Measurements from ENCODE around the gene PPFIA4.

PPFIA4 gene

DNA sequence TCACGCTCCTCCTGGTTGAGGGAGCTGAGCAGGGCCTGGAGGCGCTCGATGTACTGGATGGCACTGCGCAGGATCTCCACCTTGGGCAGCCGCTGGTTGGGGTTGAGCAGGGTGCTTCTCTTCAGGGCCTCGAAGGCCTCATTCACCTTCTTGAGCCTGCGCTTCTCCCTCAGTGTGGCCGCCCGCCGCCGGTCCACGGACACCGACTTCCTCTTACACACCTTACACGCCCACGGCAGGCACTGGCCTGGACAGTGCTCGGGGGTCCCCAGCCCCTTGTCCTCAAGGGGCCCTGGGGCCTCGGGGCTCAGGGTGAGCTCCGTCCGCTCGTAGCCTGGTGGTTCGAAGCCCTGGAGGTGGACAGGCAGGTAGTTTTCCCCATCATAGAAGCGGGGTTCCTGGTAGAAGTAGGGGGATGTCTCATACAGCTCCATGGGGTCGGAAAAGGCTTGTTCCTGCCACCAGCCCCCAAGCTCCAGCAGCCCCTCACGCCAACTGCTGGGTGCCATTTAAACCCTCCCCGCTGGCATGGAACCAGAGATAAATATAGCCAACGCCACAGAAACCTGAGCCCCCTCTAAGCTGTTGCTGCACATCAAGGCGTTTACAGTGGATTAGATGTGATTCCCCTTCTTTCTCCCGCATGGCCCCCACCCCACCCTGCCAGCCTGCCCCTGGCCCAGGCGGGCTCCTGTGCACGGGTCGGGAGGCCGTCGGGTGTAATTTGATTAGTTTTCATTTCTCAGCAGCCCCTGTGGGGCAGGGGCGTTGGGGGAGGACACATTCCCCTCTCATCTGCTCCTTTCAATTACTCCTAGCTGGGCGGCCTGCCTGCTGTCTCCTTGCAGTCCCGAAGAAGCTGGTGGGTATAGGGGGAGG, 59.5 kb downstream of the PPFIA4 start, which contains the start of gene MYOG:
Gene MYOG (minus strand): TSS at position 485 of the 879 bp plus-strand sequence. CDS start 51 bp downstream, at position 434.
- no peak for DNase-seq

DNA sequence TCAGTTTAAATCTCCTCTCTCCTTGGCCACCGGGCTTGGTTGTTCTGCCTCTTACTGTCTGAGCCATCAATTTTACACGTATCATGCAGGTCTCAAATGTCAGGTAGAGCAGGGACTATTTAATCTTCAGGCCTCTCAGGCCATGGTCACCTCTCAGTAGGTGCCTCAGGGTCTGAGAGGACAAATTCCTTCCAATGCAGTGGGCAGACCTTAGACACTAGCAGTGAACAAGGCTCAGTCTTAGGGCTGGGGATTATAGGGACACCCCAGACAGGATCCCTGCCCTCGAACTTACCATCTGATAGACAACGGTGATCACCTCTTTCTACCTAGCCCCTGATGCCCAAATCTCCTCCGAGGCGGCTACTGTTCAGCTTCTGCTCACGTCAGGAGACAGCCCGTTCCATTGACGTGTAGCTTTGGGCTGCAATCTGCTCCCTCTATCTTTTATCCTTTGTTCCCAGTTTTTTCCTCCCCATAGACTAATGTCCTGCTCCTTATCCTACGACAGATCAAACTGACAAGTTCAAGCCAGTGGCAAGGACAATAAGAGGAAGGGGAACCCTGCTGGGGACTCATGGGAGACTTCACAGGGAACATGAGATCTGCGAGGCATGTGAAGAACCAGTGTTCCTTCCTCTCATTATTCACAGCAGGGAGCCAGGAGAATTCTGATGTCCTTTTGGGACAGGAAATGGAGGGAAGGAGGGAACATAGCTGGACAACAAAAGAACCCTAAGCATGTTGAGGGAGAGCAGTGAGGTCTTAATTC, 60.9 kb downstream of the PPFIA4 start:
- no peak for DNase-seq

DNA sequence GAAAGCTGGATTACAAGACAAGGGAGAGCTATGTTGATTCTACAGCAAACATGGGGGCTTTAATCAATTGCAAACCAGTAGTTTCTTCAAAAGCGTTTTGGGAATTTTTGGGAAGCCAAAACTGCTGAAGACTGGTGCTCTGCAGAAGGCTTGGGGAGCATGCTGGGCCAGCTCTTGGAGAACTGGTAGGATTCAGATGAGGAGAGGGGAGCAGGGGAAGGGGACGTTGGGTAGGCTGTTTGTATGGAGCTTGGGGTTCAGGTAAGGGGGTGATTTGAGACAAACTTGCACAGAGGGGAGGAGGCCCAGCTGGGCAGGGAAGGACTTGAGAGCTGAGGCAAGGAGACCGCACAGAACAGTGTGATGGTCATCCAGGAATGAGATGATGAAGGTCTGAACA, 62.1 kb downstream of the PPFIA4 start:
- no peak for DNase-seq

DNA sequence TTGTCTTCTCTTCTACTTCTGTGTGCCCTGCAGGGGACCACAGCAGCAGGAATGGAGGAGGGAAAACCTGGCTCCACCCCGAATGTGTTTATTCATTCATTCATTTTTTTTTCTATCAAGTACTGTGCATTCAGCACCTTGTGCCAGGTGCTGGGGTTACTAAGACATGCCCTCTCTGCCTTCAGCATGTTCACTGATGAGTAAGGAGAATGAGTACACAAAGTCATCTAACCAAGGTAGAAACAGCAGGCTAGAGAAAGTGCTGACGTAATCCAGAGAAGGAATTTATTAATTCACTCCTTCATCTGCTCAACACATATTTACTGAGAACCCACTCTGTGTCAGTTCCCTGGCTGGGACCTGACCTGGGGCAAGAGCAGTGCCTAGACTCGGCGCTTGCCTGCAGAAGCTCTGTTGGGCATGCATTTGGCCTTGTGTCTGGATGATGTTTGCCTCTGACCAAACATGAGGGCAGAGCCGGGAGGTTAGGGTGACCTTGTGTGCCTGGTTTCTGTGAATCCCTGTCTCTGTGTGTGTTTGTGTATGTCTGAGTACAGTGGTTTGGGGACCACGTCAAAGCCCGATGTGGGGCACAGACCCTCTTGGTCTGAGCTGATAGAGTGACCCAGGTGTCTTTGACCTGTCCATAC, 62.8 kb downstream of the PPFIA4 start:
- DNase-seq: no peak

DNA sequence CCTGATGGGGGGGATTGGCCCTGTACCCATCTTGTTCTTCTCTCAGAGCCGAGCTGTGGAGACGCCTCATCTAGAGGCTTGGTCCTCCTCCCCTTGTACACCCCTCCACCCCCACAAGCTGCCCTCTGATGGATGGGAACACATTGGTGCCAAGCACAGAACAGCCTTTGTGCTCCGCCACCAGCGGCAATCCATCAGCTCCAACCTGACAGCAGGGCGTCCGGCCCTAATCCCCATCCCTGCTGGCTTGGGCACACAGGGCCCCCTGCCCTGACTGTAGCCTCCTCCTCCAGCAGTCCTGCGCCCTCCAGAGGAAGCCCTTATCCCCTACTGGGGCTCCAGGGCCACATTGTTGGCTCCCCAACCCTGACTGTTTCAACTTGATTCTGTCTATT, 63.4 kb downstream of the PPFIA4 start:
- no peak for DNase-seq

DNA sequence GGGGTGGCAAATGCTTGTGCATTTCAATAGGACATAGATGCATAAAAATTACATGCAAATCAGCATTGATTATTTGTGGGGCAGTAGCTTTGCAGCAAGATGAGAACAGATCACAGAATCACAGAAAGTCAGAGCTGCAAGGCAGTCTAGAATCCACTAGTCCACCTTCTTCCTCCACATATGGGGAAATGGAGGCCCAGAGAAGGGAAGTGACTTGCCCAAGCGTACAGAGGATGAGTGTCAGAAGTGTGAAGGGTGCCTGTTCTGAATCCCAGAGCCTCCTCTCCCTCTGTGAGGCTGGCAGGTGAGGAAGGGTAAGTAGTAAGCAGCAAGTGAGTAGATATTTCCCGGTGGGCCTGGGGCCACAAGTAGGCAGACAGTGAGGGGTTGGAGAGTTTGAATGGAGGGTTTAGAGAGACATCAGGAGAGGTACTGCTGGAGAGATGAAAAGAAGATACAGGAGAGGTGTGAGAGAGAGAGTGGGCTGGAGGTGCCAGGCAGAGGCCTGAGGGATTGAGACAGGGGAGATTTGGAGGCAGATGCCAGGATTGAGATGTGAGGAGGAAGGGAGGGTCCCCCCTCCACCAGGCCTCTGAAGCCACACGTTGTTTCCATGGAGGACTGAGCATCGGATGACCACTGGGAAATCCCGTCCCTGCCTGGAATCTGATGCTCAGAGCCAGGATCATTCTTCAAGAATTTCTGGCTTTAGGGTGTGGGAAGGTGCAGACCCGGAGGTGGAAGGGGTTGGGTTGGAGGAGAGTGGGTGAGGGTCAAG, 64.3 kb downstream of the PPFIA4 start:
- DNase-seq: no peak

DNA sequence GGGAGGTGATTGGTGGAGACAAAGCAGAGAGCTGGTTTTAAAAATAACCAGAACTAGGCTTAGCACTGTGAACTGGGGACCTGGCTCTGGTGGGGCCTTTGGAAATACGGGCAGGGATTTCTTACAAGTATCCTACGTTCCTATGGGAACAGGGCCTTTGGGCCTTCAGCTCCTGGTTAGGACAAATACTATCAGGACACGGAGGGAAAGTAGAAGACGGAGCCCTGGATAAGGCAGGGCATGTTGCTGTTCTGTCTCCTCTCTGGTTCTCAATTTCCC, 64.8 kb downstream of the PPFIA4 start:
- no peak for DNase-seq

DNA sequence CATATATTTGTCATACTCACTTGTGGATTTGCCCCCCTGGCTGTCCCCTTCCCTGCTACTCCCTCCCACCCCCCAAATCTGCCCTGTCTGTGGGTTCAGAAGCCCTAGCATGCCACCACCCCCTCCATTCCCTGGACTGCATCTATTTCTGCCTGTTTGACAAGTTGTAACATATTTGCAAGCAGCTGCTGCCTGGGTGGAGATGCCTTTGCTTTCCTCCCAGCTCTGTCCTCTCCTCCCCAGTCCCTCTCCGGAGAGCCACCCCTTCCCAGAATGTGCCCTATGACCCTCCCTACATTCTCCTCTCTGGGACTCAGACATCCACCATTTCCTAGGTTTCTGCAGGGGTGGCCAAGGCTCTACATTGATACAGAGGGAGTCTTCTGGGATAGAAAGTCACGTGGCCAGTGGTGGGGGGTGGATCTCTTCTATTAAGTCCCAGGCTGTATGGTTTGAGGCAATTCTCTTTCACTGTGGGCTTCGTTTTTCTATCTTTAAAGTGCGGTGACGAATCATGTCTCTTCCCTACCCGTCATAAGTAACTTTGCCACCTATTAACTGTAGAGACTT, 65.6 kb downstream of the PPFIA4 start:
- DNase-seq: no peak

DNA sequence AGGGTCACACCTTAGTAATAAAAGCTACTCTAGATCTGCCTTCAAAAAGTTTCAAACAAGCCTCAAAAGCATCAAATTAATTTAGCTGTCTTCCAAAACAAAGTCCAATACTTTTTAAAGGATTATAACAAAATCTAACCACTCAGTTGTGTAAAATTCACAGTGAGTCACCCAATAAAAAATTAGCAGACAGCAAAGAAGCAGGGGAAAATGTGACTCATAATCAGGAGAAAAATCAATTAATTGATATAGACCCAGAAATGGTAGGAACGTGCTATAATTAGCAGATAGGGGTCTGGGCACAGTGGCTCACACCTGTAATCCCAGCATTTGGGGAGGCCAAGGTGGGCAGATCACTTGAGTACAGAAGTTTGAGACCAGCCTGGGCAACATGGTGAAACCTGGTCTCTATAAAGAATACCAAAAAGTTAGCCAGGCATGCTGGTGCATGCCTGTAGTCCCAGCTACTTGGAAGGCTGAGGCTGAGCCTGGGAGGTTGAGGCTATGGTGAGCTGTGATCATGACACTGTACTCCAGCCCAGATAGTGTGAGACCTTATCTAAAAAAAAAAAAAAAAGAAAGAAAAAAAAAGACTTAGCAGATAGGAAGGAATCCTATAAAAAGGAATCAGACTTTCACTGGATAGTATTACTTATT, 67.6 kb downstream of the PPFIA4 start:
- no peak for DNase-seq

DNA sequence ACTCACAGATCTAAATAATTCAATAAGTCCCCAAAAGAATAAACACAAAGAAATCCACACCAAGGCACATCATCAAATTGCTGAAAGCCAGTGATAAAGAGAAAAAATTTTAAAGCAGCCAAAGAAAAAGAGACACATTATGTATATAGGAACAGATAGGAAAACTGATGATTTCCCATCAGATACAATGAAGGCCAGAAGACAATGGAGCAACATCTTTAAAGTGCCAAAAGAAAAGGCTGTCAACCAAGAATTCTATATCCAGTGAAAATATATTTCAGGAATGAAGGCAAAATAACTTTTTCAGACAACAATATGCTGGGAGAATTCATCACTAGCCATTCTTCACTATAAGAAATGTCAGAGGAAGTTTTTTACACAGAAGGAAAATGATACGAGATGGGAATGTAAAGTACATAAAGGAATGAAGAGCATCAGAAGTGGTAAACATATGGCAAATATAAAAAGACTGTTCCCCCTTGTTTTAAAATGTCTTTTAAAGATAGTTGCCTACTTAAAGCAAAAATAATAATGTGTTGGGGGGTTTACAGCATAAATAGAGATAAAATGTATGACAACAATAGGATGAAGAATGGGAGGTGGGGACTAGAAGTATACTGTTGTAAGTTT, 68.9 kb downstream of the PPFIA4 start:
- no peak for DNase-seq

DNA sequence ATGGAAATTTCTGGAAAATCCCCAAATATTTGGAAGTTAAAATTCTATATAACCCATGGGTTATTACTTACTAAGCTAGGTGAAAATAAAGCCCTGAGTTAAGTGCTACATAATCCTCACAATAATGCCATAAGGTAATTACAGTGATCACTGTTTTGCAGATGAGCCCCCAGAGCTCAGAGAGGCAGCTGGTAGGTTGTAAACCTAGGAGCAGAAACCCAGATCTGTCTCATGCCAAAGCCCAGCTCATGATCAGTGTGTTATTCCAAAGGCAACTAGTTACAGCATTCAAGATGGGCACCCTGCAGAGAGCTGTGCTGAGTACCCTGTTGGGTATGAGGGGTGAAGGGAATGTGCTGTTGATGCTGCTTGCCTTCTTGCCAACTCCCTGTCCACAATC, 70.3 kb downstream of the PPFIA4 start:
- DNase-seq: no peak

DNA sequence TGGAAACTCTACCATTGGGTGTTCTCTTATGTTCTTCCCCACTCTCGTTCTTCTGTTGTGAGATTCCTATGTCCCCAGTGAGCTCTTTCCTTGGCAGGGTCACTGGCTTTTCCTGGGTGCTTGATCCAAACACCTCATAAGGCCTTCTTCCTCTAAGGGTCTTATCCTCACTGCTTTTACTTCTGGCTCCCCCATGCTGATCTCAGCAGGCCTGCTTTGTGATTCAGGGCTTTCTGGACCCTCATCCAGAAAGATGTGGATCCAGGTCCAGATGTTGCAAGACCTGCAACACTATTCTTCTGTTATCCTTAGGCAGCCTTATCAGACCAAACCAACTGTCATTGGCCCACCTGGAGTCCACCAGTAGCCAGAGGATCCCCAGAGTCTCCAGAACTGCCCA, 70.7 kb downstream of the PPFIA4 start:
- DNase-seq: no peak

DNA sequence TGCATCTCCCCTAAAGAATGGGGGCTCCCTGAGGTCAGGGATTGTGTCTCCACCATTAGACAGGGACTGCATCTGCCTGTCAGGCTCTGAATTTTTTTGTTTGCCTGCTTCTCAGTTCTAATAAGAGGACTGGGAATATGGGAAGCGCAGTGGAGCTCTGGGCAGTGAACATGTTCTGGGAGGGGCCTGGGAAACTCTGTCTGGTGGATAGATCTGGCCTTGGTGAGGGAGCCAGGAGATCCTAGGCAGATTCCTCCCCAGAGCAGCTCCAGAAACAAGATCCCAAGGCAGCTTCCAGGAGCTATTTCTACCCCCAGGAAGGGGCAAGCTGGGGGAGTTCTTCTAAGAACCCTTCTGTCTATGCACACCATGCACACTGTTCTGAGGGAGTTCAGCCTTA, 72.2 kb downstream of the PPFIA4 start:
- no peak for DNase-seq

DNA sequence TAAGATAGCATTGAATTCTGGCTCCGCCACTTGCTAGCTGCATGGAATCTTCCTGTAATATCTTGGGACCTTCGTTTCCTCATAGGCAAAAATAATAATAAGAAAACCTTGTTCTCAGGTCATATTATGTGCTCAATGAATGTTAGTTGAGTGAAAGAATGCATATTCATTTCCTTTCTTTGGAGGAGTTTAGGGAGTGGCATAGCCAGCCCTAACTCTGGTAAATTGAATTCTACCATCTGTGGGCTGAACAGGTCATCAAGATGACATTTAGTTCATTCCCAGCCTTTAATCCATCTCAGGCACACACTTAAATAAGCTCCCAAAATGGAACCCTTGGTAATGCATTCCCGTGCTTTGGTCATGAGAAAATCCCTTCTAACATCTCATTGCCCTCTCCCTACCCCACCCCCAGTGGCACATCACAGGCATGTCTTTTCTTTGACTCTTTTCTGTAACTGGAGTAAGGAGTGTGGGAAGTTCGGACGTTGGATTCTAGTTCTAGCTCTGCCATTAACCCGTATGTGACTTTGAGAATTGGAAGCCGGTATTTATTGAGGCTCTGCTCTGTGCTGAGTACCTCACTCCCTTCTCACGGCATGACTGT, 72.7 kb downstream of the PPFIA4 start:
- no peak for DNase-seq

DNA sequence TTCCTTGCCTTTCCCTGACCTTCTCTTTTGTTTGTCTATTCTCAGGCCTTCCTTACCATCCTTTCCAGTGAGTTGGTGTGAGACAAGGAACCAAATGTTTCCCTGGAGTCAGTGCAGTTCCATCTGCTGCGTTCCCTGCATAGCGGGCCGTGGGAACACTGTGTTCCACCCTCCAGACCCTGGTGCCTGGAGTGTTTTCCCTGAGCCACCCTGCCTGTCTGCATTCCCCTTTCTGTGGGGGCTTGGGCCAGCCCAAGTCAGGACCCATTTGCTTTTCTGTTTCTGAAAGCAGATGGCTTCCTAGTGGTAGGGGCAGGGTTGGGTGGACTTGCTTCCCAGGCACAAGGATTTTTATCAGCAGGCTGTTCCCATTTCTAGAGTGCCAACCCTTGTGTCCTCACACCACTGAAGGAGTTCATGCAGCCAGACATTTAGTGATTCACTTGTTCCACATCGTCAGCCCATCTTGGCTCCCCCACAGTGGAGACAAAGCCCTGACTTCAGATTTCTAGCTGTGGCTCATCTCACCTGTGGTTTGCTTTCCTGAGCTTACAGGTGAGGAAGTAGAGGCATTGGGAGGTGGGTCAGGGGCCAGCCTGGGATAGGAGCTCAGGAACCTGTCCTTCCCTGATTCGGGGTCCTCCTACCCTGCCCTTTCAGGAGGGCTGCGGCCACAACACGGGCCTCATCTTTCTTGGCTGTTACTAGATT, 73.7 kb downstream of the PPFIA4 start:
- DNase-seq: no peak

DNA sequence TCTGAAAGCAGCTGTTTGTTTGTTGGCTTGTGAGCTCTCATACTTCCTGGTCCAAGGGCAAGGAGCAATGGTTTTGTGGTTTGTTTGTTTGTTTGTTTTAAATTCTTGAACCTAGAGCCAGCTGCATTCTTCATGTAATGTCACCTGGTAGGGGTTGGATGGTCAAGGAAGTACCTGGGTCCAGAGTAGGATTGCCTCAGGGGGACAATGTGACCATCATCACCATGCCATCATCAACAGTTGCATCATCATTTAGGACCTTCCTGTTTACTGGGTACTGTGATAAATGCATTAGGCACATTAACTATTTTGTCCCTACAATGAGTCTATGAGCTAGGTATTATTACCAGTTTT, 74.2 kb downstream of the PPFIA4 start:
- DNase-seq: no peak

DNA sequence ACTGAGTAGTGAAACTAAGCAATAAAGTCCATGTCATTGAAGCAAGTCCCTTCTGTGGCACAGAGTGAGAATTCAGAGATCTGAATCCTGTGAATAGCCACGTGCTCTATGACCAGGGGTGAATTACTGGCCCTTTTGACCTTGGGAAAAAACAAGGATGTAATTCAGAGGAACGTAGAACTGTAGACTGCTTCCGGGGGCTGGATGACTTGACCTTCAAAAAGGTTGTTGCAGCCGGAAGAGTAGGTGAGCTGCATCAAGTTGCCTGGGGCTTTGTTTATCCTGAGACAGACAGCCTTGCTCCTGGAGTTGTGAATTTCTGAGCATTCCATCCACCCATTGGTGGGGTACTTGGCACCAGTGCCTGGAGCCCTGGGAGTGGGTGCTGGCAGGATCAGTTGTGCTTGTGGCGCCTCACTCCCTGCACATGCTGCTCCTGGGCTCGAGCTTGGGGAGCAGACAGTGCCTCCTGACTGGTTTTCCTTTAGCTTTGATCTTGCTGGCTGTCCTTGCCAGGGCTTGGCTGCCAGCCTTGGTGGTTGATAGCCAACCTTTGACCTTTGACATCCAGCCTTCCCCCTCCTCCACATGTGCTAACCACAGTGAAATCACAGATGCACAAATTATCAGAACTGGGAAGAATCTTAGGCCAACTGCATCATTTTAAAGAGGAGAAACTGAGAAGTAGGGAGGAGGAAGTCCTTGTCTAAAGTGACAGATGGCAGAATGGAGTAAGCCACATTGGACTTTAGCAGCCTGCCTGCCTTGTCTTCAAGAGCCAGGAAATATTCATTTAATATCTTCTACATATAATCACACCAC, 75.7 kb downstream of the PPFIA4 start:
- DNase-seq: no peak

DNA sequence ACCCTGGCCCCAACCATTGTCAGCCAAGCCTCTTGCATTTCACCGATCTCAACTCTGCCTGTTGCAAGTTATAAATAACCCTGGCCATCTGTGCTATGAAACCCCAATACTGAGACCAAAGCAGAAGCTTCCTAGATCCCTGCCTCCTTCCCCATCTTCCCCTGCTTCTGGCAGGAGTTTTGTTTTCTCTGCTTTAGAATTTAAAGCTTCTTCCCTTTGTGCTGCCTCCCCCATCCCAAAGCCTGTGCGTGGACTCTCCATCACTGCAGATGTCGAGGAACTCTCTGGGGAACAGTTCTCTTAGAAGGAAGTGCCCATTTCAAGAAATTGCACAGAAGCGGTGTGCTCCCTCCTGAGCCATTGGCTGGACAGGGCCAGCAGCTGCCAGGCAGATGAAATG, 76.9 kb downstream of the PPFIA4 start:
- DNase-seq: no peak

DNA sequence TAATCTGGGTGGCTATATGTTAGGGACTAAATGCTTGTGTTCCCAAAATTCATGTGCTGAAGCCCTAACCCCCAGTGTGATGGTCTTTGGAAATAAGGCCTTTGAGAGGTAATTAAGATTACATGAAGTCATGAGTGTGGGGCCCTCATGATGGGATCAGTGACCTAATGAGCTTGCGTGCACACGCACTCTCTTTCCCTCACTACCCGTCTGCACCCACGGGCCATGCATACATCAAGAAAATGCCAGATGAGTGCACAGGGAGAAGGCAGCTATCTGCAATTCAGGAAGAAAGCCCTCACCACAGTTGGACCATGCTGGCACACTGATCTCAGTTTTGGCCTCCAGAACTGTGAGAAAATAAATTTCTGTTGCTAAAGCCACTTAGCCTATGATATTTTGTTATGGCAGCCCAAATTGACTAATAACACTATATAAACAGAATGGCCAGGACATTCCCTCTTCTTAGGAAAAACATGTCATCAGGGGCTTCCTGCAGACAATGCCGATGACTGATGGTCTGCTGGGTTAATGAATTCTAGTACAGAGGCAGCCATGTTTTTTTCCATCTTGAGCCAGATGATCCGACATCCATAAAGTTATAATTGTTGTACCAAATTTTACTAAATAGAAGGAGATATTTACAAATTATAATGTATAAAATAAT, 77.7 kb downstream of the PPFIA4 start:
- no peak for DNase-seq
